ENCODE data around the gene VPS26B.
A peak's percentile ranks its signal among the peaks of the same experiment; 100 is the strongest.

GRCh38 chr11:134261626-134262488, 37.4 kb downstream of the VPS26B start:
- TF ChIP-seq CTCF (IDR thresholded peaks at IDR 0.05) (peak in 4 of 6 experiments; percentile 23 to 47 (median 40)), POLR2A (IDR thresholded peaks at IDR 0.05) (no peak)

All from Peyer's patch (tissue), 4 donors.